ENCODE data around the gene UBL4A.
A peak's percentile ranks its signal among the peaks of the same experiment; 100 is the strongest.
"Not testable (repeated sequence)": the region's sequence is repeated elsewhere in the genome, so short reads cannot be mapped to it uniquely, and the experiment has no call there.

Gene UBL4A

DNA sequence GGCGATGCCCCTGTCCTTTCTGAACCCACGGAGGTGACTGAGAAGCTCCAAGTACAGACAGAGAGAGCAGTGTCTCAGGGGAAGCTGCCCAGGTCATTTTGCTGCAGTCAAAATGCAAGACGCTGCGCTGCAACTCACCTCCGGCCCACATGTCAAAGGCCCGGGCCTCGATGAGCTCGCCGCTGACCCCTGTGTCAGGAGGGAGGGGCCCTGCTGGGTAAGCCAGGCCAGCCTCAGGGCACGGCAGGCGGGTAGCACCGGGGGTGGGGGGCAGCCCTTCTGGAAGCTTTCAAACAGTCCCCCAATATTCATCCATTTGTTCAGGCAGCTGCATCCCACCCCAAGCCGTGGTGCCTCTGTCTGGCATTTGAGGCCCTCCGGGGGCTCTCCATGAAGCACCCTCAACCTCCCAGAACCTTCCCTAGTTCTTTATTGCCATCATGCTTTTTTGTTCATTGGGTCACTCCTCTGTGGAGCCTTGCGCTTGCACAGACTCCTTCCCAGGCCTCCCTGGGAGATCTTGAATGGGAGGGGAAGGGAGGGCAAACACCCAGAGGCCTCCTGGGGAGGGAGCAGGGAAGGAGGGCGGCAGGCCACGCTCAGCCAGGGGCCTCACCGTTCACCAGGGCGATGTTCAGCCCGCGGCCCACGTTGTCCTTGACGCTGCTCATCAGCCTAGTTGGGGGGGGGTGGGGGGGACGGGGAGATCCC lies 21.4 kb upstream of the UBL4A start:
- no peak for DNase-seq (ENCODE audit: low spot score)

DNA sequence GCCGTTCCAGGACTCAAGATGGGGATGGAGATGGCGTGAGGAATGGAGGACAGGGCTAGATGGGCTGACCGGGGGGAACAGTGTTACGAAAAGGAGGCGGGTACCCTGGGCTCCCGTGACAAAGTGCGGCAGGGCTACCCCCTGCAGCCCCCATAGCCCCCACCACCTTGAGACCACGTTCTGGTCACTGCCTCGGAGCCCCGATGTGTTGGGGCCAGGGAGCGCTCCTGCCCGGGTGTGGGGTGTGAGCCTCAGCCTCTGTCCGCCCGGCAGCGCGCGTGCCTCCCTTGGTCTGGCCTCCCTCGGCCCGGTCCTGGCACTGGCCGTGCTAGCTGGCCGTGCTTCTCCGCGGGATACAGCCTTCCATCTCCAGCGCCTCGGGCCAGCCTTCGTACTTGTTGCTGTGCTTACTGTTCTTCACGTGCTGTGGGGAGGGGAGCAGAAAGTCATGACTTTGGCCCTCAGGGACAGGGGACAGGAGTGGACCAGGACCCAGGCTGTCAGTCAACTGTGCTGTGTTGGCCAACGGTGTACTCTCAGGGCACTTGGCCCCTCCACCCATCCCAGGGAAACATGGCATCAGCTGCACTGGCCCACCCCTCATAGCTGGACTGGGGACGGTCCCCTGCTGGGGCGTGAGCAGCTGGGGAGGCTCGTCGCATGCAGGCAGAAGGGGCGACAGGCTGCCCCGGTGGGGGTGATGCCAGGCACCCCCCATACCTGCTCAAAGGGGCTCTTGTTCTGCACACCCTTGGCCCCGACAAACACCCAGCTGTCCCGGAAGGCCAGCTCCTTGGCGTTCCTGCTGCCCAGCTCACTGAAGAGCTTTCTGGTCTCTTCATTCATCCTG lies 20.3 kb upstream of the UBL4A start:
- DNase-seq (ENCODE audit: low spot score): no peak

- no peak for DNase-seq (ENCODE audit: low spot score)
Measured at GRCh38 chrX:154505734-154506133, 19.3 kb upstream of the UBL4A start.

DNA sequence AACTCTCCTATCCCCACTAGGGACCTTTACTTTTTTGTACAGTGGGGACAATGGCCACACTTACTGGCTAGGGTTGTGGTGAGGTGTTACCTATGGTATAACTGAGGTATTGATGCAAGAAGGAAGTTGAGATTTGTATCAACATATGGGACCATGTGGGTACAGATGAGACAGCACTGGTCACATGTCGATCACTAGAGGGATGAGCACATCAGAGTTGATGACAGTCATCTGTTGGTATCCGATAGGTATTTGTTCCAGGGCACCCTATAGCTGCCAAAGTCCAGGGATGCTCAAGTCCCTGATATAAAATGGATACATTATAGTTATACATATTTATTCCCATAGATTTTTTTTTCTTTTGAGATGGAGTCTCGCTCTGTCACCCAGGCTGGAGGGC lies 16.6 kb upstream of the UBL4A start:
- DNase-seq (ENCODE audit: low spot score): no peak

- DNase-seq (ENCODE audit: low spot score): no peak
Measured at GRCh38 chrX:154502098-154502497, 15.7 kb upstream of the UBL4A start.

DNA sequence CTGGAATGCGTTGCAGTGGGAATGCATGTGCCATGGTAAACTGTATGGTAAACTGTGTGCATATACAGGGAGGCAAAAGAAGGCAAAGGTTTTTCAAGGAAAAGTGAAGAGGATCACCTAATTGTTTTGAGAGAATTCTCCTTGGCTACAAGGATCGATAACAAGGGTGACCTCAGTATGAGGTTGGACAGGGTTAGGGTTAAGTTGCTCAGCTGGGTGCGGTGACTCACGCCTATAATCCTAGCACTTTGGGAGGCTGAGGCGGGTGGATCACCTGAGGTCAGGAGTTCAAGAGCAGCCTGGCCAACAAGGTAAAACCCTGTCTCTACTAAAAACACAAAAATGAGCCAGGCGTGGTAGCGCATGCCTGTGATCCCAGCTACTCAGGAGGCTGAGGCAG lies 15.0 kb upstream of the UBL4A start:
- not testable (repeated sequence) for DNase-seq (ENCODE audit: low spot score)

- not testable (repeated sequence) for DNase-seq (ENCODE audit: low spot score)
Measured at GRCh38 chrX:154496591-154497137, 10.2 kb upstream of the UBL4A start.

DNA sequence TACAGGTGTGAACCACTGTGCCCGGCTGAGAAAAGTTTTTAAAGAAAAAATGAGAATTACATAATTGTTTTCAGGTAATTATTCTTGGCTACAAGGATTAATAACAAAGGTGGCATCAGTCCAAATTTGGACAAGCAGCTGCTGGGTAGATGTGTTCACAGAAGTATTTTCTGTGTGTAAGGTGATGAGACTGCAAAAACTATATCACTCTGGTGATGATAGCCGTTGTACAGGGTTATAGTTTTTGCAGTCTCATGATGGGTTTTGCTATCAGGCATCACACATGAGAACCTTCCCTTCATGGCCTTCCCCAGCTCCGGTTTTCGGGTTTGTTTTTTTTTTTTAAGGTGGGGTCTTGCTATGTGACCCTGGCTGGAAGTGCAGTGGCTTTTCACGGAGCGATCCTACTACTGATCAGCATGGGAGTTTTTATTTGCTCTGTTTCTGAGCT lies 9.1 kb upstream of the UBL4A start:
- no peak for DNase-seq (ENCODE audit: low spot score)

GRCh38 chrX:154494715-154495114 lies 8.3 kb upstream of the UBL4A start:
- DNase-seq (ENCODE audit: low spot score): no peak

DNA sequence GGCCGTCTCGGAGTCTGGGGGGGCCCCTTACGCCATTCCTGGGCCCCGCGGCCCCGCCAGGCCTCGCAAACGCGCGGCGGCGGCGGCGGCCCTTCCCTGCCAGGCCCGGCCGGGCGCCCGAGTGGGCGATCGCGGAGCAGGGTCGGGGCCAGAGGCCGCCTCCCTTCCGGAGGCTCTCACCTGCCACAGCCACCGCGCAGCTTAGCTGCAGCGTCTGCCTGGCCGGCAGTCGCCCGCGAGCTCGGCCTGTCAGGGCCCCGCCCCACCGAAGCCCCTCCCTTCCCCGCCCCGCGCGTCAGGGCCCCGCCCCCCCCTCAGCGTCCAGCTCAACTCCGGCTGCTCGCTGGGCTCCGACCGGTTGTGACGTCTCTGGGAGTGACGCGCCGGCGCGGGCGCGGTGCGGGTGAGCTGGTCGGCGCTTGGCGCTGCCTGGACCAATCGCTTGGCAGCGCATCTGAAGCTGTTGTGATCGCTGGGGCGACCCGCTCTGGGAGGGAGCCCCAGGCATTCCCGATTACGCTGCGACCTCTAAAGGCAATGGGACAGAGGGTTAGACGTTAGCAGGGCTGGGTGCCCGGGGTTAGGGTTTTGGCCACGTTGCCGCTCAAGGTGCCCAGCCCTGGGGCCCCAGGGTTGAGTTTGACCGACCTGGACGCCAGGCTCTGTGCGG lies 4.1 kb upstream of the UBL4A start, which contains the start of gene SLC10A3:
TSS of gene SLC10A3 (minus strand) at position 216 of the 670 bp plus-strand sequence. CDS start 1,689 bp downstream, outside the sequence.
- peak; percentile 95 for DNase-seq (ENCODE audit: low spot score)

- no peak for DNase-seq (ENCODE audit: low spot score)
Measured at GRCh38 chrX:154490021-154490413, 3.6 kb upstream of the UBL4A start.

DNA sequence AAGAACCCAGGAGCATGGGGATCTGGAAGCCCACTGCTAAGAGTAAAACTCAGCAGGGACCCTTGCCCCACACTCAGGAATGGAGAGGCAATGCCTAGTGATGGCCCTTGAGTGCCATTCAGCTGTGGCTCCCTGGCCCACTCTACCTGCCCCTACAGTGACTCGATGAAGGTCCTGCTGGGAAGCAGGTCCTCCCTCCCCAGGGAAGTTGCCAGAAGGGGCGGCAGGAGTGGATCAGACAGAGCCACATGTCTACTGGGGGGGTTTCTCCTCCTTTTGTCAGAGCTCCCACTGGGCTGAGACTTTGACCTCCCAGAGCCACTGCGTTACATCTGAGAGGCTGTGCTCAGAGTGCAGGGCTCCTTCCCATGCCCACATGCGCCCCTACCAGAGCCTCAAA lies 2.8 kb upstream of the UBL4A start:
- DNase-seq (ENCODE audit: low spot score): no peak

- no peak for DNase-seq (ENCODE audit: low spot score)
Measured at GRCh38 chrX:154488336-154489075, 2.1 kb upstream of the UBL4A start.

DNA sequence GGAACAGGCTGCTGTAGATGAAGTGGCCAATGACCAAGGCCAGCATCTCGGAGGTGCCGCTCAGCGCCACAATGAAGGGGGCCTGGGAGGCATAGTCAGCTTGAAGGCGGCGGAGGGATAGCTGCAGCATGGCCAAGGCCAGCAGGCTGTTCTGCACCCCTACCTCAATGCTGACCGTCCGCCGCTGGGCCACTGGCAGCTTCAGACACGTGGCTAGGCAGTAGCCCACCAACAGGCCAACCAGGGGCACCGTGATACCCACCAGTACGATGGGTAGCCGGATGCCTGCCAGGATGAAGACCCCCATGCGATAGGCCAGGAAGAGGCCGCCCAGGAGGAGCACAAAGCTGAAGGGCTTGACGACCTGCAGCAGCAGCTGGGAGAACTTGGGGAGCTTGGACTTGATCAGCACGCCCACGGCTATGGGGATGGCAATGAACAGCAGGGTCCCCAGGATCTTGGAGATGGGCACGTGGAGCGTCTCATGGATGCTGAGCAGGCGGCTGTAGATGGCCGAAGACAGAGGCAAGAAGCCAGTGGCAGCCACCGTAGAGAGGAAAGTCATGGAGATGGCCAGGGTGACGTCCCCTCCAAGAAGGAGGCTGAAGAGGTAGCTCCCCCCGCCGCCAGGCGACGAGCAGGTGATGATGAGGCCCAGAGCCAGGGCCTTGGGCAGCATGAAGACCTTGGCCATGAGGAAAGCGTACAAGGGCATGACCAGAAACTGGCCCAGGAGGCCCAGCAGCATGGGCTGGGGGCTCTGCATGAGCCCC lies 1.3 kb upstream of the UBL4A start:
- no peak for DNase-seq (ENCODE audit: low spot score)

GRCh38 chrX:154486052-154486395 lies 391 bp downstream of the UBL4A start:
- DNase-seq (ENCODE audit: low spot score): no peak

DNA sequence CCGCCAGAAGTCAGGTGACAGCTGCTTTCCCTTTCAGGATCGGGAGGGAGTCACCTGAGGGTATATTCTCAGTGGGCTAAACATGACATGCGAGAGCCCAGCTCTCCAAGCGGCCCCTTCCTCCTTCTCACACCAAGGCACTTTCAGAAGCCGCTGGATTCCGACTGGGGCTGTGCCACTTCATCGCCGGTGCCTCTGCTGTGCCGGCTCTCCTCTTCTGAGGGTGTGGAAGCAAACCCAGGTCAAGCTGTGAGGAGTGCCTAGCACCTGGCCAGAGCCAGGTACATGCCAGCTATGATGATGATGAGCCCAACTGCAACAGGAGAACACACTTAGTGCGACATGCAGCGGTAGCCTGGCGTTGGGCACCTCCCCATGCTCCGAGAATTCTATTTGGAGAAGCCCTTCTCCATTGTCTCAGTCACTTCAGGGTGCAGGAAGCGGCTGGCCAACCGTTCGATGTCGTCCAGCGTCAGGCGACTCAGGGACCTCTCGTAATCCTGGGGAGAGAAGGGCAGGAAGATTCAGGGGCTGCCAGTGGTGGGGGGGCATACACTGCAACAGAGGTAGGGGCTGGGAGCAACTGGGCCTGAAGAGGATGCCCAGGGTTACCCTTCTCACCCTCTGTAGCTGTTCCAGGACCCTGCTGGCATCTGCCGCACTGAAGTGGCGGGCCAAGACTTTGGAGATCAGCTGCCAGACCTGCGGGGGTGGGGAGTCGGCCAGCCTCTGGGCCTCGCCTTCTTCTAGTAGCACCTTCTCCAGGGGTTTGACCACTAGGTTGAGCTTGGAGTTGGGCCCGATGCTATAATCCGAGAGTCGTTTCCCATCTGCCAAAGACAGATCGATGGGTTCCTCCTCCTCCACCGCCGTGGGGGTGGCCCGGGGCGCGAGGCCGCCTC lies 1.0 kb downstream of the UBL4A start:
- no peak for DNase-seq (ENCODE audit: low spot score)

GRCh38 chrX:154484255-154485149 lies 1.9 kb downstream of the UBL4A start:
- DNase-seq (ENCODE audit: low spot score): no peak

- DNase-seq (ENCODE audit: low spot score): no peak
Measured at GRCh38 chrX:154483325-154483724, 3.1 kb downstream of the UBL4A start.

DNA sequence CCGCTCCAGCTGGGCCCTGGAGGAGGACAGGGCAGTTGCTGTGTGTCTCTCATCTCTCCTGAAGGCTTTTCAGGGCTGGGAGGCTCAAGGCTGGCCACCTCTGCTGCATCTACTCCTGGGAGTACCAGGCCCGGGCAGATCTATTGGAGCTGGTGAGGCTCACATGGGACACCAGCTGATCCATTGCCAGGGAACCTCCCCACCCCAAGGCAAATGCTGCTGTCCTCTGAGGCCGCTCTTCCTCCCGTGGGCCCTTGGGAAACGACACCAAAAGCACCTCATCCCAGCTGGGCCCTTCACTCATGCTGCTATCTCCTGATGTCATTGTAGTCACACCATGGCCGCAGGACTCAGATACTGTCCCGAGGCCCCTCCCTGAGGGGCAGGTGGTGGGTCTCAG lies 3.6 kb downstream of the UBL4A start:
- no peak for DNase-seq (ENCODE audit: low spot score)
